Cardiac muscle cell (in vitro differentiated cells and primary cell): Measurements from ENCODE around the gene KLB. TPM values are rescaled to one million over a fixed set of nuclear protein-coding genes. Genes with fewer than 3 reads are reported as not detected.
"Not testable (repeated sequence)": the region's sequence is repeated elsewhere in the genome, so short reads cannot be mapped to it uniquely, and the experiment has no call there.

Source experiments
- DNase-seq, 2 donors: peaks; one replicate each; pipeline versions ENCODE4 v3.0.0 to v3.0.0-alpha.2; 2010 to 2017; ENCODE audit warnings: low read depth in 1 of 2, low spot score in 1 of 2
- H3K27ac ChIP-seq: fragments of 200-600 bp; sonication (generic); 2 replicates; pipeline ENCODE4 v1.5.1; 2016
- H3K27me3 ChIP-seq: fragments of 200-600 bp; sonication (generic); 2 replicates; pipeline ENCODE4 v1.6.0; 2016; ENCODE audit warnings: control low read depth
- H3K36me3 ChIP-seq: fragments of 200-600 bp; sonication (generic); 2 replicates; pipeline ENCODE4 v1.5.1; 2016; ENCODE audit warnings: control low read depth
- H3K4me1 ChIP-seq: fragments of 200-600 bp; sonication (generic); 2 replicates; pipeline ENCODE4 v1.8.1; 2017; ENCODE audit warnings: low read depth, mild to moderate bottlenecking, mixed run types
- H3K4me3 ChIP-seq: fragments of 200-600 bp; sonication (generic); 2 replicates; pipeline ENCODE4 v1.5.1; 2016; ENCODE audit warnings: mild to moderate bottlenecking
- H3K9me3 ChIP-seq: fragments of 200-600 bp; sonication (generic); 2 replicates; pipeline ENCODE4 v1.5.1; 2017; ENCODE audit warnings: low read depth, mild to moderate bottlenecking, control low read depth
- polyA plus RNA-seq: library from polyadenylated mRNA; unstranded; fragments of >200 nt; fragmentation: Nextera tagmentation; extraction: Ambion mirVana; gene quantifications from 2 replicates; pipeline ENCODE4 v1.2.1, GENCODE V29; 2016
- total RNA-seq: library from RNA; depleted of rRNA; stranded (reverse); fragments of >200 nt; gene quantifications from 2 replicates; pipeline ENCODE4 v1.2.3, GENCODE V29; 2016
- TF ChIP-seq, protein P1 (sequence below): IDR thresholded peaks from 2 replicates; pipeline ENCODE4 v1.5.1; 2012; ENCODE audit warnings: low read depth, mild to moderate bottlenecking, low read length

KLB gene
- total and polyA plus RNA-seq, 2 experiments from 2014 or later: 0.12 TPM; not detected in 1

DNA sequence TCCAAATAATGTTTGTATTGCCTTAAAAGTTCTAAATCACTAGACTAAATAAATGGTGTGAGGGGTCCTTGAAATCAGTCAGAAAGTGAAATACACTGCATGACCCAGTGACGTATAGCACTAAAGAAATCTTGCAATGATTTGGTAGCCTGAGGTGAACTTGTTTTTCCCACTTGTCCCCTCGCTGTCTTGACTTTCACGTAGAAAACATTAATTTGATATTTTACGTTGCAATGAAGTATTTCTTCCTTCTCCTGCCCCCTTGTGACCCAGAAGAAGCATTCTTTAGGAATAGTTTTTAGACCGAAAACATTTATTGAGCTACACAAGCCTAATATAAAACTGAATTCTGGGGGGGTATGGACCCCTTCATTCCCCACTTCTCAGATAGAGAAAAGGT, 3.7 kb downstream of the KLB start:
- no peaks in the 10 kb centered on the region for H3K27me3 ChIP-seq
- H3K36me3 ChIP-seq: no peaks in the 10 kb centered on the region
- no peaks in the 10 kb centered on the region for H3K4me1 ChIP-seq
- no peak overlapping the region for H3K27ac ChIP-seq
- peak in 1 of 2 donors; percentile 35 for DNase-seq
- H3K9me3 ChIP-seq: no peaks in the 10 kb centered on the region
- no peak overlapping the region for H3K4me3 ChIP-seq
- TF ChIP-seq, protein P1, sequence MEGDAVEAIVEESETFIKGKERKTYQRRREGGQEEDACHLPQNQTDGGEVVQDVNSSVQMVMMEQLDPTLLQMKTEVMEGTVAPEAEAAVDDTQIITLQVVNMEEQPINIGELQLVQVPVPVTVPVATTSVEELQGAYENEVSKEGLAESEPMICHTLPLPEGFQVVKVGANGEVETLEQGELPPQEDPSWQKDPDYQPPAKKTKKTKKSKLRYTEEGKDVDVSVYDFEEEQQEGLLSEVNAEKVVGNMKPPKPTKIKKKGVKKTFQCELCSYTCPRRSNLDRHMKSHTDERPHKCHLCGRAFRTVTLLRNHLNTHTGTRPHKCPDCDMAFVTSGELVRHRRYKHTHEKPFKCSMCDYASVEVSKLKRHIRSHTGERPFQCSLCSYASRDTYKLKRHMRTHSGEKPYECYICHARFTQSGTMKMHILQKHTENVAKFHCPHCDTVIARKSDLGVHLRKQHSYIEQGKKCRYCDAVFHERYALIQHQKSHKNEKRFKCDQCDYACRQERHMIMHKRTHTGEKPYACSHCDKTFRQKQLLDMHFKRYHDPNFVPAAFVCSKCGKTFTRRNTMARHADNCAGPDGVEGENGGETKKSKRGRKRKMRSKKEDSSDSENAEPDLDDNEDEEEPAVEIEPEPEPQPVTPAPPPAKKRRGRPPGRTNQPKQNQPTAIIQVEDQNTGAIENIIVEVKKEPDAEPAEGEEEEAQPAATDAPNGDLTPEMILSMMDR: peak; percentile 40

DNA sequence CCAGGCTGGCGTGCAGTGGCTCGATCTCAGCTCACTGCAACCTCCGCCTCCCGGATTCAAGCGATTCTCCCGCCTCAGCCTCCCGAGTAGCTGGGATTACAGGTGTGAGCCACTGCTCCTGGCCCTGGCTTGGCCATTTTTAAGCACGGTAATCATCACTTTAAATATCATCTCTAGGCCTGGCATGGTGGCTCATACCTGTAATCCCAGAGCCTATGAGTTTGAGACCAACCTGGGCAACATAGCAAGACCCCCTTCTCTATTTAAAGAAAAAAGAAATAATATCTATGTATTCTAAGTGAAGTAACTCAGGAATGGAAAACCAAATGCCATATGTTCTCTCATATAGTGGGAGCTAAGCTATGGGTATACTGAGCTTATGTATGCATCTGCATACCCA, 4.8 kb downstream of the KLB start:
- not testable (repeated sequence) for H3K9me3 ChIP-seq, H3K27ac ChIP-seq, DNase-seq, H3K4me3 ChIP-seq, H3K27me3 ChIP-seq, H3K36me3 ChIP-seq, H3K4me1 ChIP-seq

DNA sequence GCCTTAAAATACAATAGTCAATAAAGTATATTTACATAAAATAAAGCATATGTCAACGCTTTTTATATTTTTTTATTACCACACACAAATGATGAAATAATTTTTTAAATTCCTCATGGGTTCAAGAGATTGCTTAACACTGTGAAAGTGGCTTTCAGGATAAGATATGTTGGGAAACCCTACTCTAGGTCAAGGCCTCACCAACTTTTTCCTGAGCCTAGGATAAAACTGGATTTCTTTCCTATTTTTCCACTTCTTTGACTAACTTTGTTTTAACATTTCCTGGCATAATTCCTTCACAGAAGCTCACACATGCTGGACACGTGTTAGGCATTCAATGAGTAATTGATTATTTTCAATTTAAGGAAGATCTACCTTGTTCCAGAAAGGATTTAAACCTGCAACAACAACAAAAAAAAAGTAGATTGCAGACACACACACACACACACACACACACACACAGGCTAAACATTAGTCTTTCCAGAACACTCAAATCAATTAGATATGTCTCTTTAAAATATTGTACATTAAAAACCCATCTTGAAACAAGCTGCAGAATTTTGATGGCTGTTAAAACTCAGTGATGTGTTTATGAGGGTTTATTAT, 9.1 kb downstream of the KLB start:
- Histone ChIP-seq H3K27ac (no peak overlapping the region), H3K4me3 (no peak overlapping the region), H3K36me3 (no peaks in the 10 kb centered on the region), H3K4me1 (no peaks in the 10 kb centered on the region), H3K27me3 (no peaks in the 10 kb centered on the region), H3K9me3 (no peaks in the 10 kb centered on the region)
- DNase-seq: peak in 1 of 2 donors; percentile 76
- TF ChIP-seq, protein P1: no peak

DNA sequence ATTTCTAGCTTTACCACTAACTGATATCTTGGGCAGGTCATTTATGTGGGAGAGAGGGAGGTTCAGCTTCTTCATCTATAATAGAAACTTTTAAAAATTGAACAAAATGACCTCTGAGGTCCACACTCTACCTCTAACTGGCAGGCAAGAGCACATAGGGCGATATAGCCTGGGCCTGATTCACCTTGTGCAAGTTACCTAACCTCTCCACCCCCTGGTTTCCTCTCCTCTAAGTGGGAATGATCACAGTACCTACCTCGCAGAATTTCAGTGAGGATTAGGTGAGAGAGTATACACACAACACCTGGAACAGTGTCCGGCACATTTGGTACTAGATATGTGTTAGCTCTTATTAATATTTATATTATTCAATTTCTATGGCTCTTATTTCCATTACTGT, 15.5 kb downstream of the KLB start:
- H3K4me3 ChIP-seq: no peak overlapping the region
- H3K27ac ChIP-seq: no peak overlapping the region
- no peaks in the 10 kb centered on the region for H3K9me3 ChIP-seq
- no peaks in the 10 kb centered on the region for H3K36me3 ChIP-seq
- no peaks in the 10 kb centered on the region for H3K4me1 ChIP-seq
- no peaks in the 10 kb centered on the region for H3K27me3 ChIP-seq
- DNase-seq: no peak
- TF ChIP-seq, protein P1: no peak

DNA sequence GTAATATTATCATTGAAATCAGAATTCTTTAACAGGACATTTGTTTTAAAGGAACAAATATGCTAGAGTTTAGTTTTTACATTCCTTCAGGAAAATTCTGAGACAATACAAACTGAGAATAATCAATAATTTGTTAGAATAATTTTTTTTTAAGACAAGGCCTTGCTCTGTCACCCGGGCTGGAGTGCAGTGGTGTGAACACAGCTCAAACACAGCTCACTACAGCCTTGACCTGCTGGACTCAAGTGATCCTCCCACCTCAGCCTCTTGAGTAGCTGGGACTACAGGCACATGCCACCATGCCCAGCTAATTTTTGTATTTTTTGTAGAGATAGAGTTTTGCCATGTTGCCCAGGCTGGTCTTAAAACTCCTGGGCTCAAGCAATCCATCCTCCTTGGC, 18.6 kb downstream of the KLB start:
- H3K36me3 ChIP-seq, H3K4me3 ChIP-seq, H3K27ac ChIP-seq, H3K4me1 ChIP-seq, H3K9me3 ChIP-seq, DNase-seq, H3K27me3 ChIP-seq: not testable (repeated sequence)

DNA sequence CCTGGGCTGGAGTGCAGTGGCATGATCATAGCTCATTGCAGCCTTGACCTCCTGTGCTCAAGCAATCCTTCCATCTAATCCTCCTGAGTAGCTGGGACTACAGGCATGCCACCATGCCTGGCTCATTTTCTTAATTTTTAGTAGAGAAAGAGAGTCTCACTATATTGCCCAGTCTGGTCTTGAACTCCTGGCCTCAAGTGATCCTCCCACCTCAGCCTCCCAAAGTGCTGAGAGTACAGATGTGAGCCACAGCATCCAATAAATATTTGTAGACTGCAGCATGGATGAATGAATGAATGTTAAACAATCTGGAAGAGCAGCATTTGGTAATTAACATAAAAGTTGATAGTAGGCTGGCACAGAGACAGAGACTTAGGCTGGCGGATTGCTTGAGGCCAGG, 20.0 kb downstream of the KLB start:
- H3K4me3 ChIP-seq: no peak overlapping the region
- H3K4me1 ChIP-seq: no peaks in the 10 kb centered on the region
- H3K27ac ChIP-seq: no peak overlapping the region
- TF ChIP-seq, protein P1: no peak
- no peak for DNase-seq
- no peaks in the 10 kb centered on the region for H3K36me3 ChIP-seq
- H3K9me3 ChIP-seq: no peaks in the 10 kb centered on the region
- H3K27me3 ChIP-seq: no peaks in the 10 kb centered on the region
